Tibial nerve (tissue), 3 donors: Measurements from ENCODE around the gene CEP78.

ENCODE experiments used
- CTCF ChIP-seq, 5 experiments: fragments of 200-600 bp in 3 of 5; fragments of 450-650 bp in 2 of 5; sonication (generic) in 3 of 5; IDR thresholded peaks; one replicate each; pipeline ENCODE4 v1.5.1; 2016 to 2019; ENCODE audit warnings: antibody characterized with exemption in 5 of 5, mild to moderate bottlenecking in 3 of 5, moderate library complexity in 2 of 5
- POLR2A ChIP-seq, 2 donors: fragments of 450-650 bp; IDR thresholded peaks; one replicate each; pipeline ENCODE4 v1.6.1; 2017; ENCODE audit warnings: antibody characterized with exemption in 2 of 2, mild to moderate bottlenecking in 2 of 2, moderate library complexity in 2 of 2

- TF ChIP-seq CTCF (IDR thresholded peaks at IDR 0.05) (no peak), POLR2A (IDR thresholded peaks at IDR 0.05) (no peak)
These were observed 55.5 kb downstream of the CEP78 start for GRCh38 chr9:78291240-78291925.
